ENCODE results near the gene SDE2. TPM values are rescaled to one million over a fixed set of nuclear protein-coding genes. Genes with fewer than 3 reads are reported as not detected.

SDE2 gene
- total RNA-seq, result 43.3 TPM

DNA sequence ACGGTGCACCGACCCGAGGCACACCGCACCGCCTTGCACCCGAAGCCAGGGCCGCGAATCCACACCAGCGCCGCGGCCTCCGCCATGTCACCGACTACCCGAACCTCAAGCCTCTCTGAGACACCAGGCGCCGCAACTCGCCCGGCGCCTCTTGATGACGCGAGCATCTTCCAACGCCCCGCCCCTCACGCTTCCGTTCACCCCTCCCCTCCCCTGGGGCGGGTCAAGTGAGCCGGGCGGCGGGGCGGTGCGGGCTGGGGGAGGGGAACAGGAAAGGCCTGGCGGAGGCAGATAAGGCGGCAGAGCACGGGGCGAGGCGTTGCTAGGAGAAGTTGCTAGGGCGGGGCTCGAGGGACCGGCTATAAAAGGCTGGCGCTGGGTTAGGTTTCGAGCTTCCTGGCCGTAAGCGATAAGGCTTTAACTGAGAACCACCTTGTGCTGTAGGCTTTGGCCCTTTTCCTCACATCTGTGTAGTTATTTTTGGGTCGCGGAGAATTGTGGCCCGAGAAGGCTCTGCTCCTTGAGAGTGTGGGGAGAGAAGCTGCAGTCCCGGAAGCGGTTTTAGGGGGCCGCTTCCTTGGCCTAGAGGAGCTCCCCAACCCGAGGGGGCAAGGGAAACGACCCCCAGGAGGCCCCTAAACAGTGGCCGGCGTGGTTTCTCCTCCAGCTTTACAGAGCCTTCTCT is at the start of gene SDE2:
Gene SDE2, minus strand, starts transcription at position 117 of the 685 bp plus-strand sequence. Its CDS starts 31 bp downstream, at position 86.

DNA sequence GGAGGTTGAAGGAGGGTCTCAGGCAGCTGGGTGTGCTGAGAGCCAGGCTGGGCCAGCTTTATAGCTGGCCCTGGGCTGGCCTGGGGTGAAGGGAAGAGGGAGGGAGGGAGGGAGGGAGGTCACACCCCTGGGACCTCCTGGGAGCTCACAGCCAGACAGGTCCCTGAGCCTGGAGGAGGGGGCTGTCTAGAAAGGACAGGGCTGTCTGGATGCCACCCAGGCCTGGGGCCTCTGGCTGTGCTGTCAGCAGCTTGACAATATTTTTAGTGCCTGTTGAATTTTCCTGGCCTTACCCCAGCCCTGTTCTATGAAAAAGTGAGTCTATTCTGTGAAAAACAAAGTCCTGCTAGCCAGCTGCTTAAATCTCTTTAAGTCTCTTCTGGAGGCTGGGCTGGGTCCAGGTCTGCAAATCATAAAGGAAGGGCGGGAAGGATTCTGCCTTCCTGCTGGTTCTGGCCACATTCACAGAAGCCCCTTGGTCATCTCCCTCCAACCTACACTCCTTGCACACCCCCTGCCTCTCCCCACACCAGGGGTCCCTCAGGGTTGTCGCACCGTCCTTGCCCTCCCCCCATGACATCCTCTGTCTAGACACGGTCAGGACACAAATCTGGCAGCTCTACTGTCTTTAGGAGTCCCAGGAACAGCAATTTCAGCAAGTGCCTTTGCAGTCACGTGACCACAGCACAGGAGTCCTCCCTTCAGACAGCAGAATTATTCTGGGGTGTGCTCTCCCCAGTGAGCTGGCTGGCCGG is 57.8 kb downstream of the SDE2 start, which contains the start of gene LEFTY2:
Gene LEFTY2, minus strand, starts transcription at position 34 of the 755 bp plus-strand sequence. CDS start 80 bp downstream, outside the sequence.

Other genes with a start within 250 kb of the SDE2 start
- 461 TPM for gene SRP9, start 221.5 kb downstream of the SDE2 start, total RNA-seq
- gene EPHX1, start 189.2 kb downstream of the SDE2 start, total RNA-seq, result 29.0 TPM
- gene TMEM63A, start 117.0 kb downstream of the SDE2 start, total RNA-seq, result 33.0 TPM
- gene LEFTY1, start 110.2 kb downstream of the SDE2 start, total RNA-seq, result 0.60 TPM
- gene PYCR2, start 75.1 kb downstream of the SDE2 start, total RNA-seq, result 36.1 TPM
- 4.2 TPM for gene LEFTY2, start 58.1 kb downstream of the SDE2 start, total RNA-seq
- gene H3-3A, start 63.4 kb upstream of the SDE2 start, total RNA-seq, result 625 TPM
- gene ACBD3, start 187.4 kb upstream of the SDE2 start, total RNA-seq, result 67.6 TPM
- gene MIXL1, start 224.3 kb upstream of the SDE2 start, total RNA-seq, result not detected

All from camera-type eye (tissue), 1 donor.